Activated T-cell treated with anti-CD3 and anti-CD28 coated beads, Interleukin-2, amount 50 U/mL, for 1 hour (primary cell): ENCODE results near the gene LVRN.

Source experiments
- DNase-seq: peaks from one replicate; pipeline ENCODE4 v3.0.0-alpha.2; 2020

LVRN gene

GRCh38 chr5:115961381-115962238 is 665 bp upstream of the LVRN start:
- DNase-seq: peak; percentile 14

DNA sequence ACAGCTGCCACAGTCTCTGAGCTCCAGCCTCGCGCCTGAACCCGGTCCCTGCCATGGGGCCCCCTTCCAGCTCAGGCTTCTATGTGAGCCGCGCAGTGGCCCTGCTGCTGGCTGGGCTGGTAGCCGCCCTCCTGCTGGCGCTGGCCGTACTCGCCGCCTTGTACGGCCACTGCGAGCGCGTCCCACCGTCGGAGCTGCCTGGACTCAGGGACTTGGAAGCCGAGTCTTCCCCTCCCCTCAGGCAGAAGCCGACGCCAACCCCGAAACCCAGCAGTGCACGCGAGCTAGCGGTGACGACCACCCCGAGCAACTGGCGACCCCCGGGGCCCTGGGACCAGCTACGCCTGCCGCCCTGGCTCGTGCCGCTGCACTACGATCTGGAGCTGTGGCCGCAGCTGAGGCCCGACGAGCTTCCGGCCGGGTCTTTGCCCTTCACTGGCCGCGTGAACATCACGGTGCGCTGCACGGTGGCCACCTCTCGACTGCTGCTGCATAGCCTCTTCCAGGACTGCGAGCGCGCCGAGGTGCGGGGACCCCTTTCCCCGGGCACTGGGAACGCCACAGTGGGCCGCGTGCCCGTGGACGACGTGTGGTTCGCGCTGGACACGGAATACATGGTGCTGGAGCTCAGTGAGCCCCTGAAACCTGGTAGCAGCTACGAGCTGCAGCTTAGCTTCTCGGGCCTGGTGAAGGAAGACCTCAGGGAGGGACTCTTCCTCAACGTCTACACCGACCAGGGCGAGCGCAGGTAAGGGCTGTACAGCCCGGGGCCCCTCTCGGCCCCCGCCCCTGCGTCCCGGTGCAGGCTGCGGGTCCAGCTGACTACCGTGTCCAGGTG is 509 bp downstream of the LVRN start:
- DNase-seq: no peak

DNA sequence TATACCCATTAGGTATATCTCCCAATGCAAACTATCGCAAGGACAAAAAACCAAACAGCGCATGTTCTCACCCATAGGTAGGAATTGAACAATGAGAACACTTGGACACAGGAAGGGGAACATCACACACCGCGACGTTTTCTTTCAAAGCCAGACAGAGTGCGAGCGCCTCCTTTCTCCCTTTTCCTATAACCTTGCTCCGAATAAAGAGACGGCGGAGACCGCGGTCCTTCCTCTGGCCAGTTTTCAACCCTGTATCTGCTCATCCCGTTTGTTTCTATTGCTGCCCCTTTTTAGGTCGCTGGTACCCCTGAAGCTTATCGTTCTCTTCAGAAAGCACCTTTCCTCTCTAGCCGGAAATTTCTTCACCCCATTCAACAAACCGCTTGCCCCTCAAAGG is 1.3 kb downstream of the LVRN start:
- DNase-seq: no peak

- no peak for DNase-seq
Observed at GRCh38 chr5:115968770-115969169, 6.5 kb downstream of the LVRN start.

DNA sequence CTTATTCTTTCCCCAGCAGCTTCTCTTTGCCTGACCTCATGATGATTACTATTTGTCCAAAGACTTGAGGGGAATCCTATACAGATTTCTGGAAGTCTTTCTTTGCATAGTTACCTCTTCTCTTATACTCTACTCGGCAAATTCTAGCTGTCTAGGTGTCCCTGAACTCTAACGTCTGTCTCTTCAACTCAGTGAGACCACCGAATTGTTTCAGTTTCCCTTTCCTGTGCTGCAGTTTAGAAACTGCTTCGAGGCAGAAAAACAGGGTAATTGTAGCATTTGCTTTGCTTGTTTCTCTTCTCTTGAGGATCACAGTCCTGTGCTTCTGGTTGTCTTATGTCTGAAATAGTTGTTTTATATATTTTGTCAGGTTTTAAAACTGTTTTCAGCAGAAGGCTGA is 14.8 kb downstream of the LVRN start:
- no peak for DNase-seq

GRCh38 chr5:115977988-115978387 is 15.7 kb downstream of the LVRN start:
- no peak for DNase-seq

- DNase-seq: no peak
Observed at GRCh38 chr5:115978779-115979178, 16.5 kb downstream of the LVRN start.

- DNase-seq: no peak
Observed at GRCh38 chr5:115979201-115980041, 17.1 kb downstream of the LVRN start.

DNA sequence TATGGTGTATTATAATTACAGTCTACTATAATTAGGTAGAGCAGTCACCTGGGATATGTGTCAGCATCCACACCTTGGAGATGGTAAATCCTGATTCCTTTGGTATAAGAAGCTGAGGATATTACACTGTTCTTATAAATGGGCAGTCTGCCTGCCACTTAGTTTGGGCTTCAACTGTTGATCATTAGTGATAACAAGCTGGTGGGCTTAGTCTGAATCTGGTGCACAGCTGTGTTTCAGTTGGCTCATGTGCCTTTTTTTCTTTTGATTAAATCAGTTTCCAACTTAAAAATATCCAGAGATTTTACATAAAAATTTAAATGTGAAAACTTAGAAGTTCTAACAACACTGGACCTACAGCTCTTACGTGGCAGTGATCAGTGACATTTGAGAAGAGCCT is 21.2 kb downstream of the LVRN start:
- DNase-seq: no peak

DNA sequence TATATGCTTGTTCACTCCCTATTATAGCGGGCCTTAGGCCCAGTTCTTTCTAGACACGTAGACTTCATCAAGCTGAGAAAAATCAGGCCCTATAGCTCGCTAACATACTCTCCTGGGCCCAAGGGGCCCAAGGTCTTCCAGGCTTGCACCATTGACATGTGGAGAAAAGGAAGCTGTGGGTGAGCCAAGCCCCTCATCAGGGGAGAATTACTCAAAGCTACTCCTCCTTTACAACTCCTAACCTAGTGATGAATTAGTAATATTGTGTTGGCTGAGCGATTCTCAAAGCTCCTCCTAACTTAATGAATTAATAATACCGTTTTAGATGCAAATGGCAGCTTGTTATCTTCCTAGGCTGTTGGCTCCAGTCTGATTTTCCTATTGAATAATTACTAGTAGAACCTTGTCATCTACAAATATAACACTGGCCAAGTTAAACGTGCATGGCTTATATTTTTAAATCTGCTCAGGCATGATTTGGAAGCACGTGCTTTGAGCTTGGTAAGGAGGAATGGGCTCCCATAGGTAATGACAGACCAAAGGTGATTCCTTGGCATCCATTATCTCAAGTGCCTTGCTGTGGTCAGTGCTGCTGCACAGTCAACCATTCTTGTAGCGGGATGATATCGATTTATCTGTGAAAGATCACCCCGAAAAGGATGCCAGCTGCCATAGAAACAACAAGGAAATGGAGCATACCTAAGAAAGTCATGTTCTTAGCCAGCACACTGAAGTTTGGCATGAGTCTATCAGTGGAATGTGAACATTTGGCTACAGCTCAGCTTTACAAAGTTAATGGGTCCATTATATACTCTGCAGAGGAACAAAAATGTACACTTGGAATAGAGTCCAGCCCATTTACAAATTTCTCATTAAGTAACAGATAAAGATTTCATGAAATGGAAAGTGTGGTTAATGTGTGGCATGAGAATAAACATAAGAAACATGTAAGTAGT is 23.8 kb downstream of the LVRN start:
- no peak for DNase-seq

- no peak for DNase-seq
Observed at GRCh38 chr5:115988002-115988401, 25.7 kb downstream of the LVRN start.

DNA sequence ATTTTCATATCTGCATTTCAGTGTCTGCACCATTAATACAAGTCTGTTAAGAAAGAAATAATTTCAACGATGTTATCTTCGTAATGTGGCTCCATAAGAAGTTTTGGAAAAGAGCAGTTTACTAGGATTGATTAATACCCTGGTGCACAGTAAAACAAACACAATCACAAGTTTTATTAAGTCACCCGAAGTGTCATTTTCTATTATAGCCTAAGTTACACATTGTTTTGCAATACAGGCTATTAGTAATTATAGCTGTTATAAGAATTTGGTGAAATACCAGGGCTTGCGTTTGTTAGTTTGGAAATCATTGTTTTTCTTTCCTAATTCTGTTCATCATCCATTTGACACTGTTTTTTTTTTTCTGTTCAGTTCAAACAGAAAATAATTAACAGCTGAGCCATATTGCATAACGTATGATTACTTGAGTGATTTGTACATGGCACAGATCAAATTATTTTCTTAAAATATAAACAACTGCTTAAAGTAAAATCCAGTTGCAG is 30.6 kb downstream of the LVRN start:
- DNase-seq: no peak

GRCh38 chr5:115995351-115995750 is 33.1 kb downstream of the LVRN start:
- no peak for DNase-seq

DNA sequence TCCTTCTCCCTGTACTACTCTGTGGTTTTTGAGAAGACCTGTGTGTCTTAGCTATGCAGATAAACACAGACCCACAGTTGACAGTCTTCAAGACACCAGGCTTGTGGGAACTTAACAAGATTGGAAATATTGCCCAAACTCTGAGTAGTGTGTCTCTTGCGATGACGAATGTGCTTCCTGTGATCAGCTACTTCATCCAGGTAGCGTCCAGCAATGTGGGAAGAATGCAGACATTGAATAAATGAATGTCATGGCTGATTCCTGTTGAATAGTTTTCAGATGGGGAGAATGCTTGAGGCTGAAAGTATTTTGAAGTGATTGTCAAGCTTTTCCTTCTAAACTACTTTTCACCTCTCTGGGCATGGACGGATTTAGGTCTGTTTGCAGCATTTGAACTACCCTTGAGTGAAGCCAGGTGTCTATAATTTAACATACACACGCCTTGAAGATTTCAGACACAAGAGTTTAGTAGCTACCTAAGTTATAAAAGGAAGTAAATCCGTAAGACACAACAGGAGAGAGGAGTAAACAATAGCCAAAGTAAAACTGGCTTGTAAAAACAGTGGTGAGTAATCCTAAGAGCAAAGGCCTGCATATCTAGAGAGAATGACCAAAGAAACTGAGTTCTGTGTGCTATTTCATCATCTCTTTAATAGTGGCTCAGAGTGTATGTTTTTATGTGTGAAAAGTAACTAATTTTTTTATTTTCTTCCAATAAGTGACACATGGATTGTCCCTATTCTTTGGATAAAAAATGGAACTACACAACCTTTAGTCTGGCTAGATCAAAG is 40.0 kb downstream of the LVRN start:
- no peak for DNase-seq

GRCh38 chr5:116004248-116004647 is 42.0 kb downstream of the LVRN start:
- DNase-seq: no peak

DNA sequence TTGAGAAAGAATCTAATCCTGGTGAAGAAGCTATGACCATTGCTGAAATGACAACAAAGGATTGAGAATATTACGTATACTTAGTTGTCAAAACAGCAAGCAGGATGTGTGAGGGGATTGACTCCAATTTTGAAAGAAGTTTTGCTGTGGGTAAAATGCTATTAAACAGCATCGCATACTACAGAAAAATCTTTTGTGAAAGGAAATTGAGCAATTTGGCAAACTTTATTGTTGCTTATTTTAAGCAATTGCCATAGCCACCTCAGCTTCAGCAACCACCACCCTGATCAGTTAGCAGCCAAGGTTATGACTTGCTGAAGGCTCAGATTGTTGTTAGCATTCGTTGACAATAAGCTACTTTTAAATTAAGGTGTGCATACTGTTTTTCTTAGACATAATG is 47.5 kb downstream of the LVRN start:
- no peak for DNase-seq

GRCh38 chr5:116011046-116011445 is 48.8 kb downstream of the LVRN start:
- no peak for DNase-seq

- DNase-seq: no peak
Observed at GRCh38 chr5:116013207-116013785, 51.0 kb downstream of the LVRN start.

GRCh38 chr5:116013936-116014335 is 51.7 kb downstream of the LVRN start:
- DNase-seq: no peak

GRCh38 chr5:116023619-116024018 is 61.3 kb downstream of the LVRN start:
- DNase-seq: no peak

DNA sequence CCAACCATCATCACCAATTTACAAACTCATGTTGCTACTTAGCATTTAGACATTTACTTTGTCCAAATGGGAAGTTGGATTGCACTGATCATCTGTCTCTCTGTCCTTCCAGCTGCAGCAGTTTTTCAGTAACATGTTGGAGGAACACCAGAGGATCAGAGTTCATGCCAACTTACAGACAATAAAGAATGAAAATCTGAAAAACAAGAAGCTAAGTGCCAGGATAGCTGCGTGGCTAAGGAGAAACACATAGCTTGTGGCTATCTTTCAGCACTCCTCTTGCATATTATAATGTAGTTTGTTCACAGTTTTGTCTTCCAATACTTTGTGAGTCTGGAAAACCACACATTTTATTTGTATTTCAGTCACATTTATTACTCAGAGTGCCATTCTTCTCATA is 63.6 kb downstream of the LVRN start:
- no peak for DNase-seq
